ENCODE results near the gene LBX1. TPM values are rescaled to one million over a fixed set of nuclear protein-coding genes. Genes with fewer than 3 reads are reported as not detected.

LBX1 gene
- not detected in 2 replicates for total RNA-seq

GRCh38 chr10:101229266-101230182 is at the start of gene LBX1:
TSS of gene LBX1 (minus strand) at chr10:101229463. CDS start at chr10:101228815, 648 bp downstream.
- Mint-ChIP-seq H3K9me3 (no peaks in the 10 kb centered on the region), H3K36me3 (ENCODE audit: low read depth) (no peaks in the 10 kb centered on the region), H3K27me3 (peaks cover 61% of the 10 kb centered on the region), H3K27ac (no peak within 1 kb of the TSS), H3K4me3 (peak within 1 kb of the TSS; percentile 66), H3K4me1 (peaks cover 39% of the 10 kb centered on the region)
- ChIA-PET POLR2A (no interaction called here), CTCF (no interaction called here)
- ATAC-seq (ENCODE audit: low read depth): no peak
- DNase-seq: no peak
- no peak for TF ChIP-seq CTCF (IDR thresholded peaks at IDR 0.05)
- intact Hi-C loops (cut with micrococcal nuclease): loop anchor here (2.0 to 10.0 kb wide), 3 partner anchors 15 to 575 kb away; no protein-coding TSS in a partner anchor

GRCh38 chr10:101273741-101274140 is 44.5 kb upstream of the LBX1 start:
- Mint-ChIP-seq H3K36me3 (ENCODE audit: low read depth) (no peaks in the 10 kb centered on the region), H3K27me3 (peaks cover 37% of the 10 kb centered on the region), H3K4me1 (no peaks in the 10 kb centered on the region), H3K9me3 (no peaks in the 10 kb centered on the region), H3K27ac (no peak overlapping the region), H3K4me3 (no peak overlapping the region)
- intact Hi-C loops (cut with micrococcal nuclease): no loop called here
- ChIA-PET POLR2A (no interaction called here), CTCF (interaction anchor here (0.7 to 2.8 kb wide), 7 partner anchors 9 to 296 kb away, joined by 3 to 9 read pairs (median 3); no protein-coding TSS in a partner anchor)
- TF ChIP-seq CTCF (IDR thresholded peaks at IDR 0.05): no peak
- no peak for DNase-seq
- ATAC-seq (ENCODE audit: low read depth): no peak

- Mint-ChIP-seq H3K27me3 (peaks cover 37% of the 10 kb centered on the region), H3K27ac (no peak overlapping the region), H3K36me3 (ENCODE audit: low read depth) (no peaks in the 10 kb centered on the region), H3K4me1 (no peaks in the 10 kb centered on the region), H3K4me3 (no peak overlapping the region), H3K9me3 (no peaks in the 10 kb centered on the region)
- ATAC-seq (ENCODE audit: low read depth): no peak
- ChIA-PET POLR2A (no interaction called here), CTCF (interaction anchor here (0.7 to 2.8 kb wide), 11 partner anchors 9 to 297 kb away, joined by 3 to 17 read pairs (median 4); no protein-coding TSS in a partner anchor)
- DNase-seq: no peak
- TF ChIP-seq CTCF (IDR thresholded peaks at IDR 0.05): no peak
- intact Hi-C loops (cut with micrococcal nuclease): no loop called here
These were observed 44.1 kb upstream of the LBX1 start for GRCh38 chr10:101273330-101273729.

GRCh38 chr10:101272229-101272868 is 43.1 kb upstream of the LBX1 start:
- H3K9me3 Mint-ChIP-seq: no peaks in the 10 kb centered on the region
- no peak for TF ChIP-seq CTCF (IDR thresholded peaks at IDR 0.05)
- intact Hi-C loops (cut with micrococcal nuclease): loop anchor here (1.0 kb wide), 3 partner anchors 19 to 298 kb away; no protein-coding TSS in a partner anchor
- no peaks in the 10 kb centered on the region for H3K4me1 Mint-ChIP-seq
- H3K27me3 Mint-ChIP-seq: peaks cover 40% of the 10 kb centered on the region
- ATAC-seq (ENCODE audit: low read depth): peak; percentile 67
- POLR2A ChIA-PET: no interaction called here
- CTCF ChIA-PET: interaction anchor here (0.9 to 2.8 kb wide), 12 partner anchors 8 to 298 kb away, joined by 3 to 17 read pairs (median 4); no protein-coding TSS in a partner anchor
- H3K4me3 Mint-ChIP-seq: no peak overlapping the region
- H3K27ac Mint-ChIP-seq: no peak overlapping the region
- peak; percentile 41 for DNase-seq
- H3K36me3 Mint-ChIP-seq (ENCODE audit: low read depth): no peaks in the 10 kb centered on the region

- ATAC-seq (ENCODE audit: low read depth): no peak
- TF ChIP-seq CTCF (IDR thresholded peaks at IDR 0.05): no peak
- H3K4me3 Mint-ChIP-seq: no peak overlapping the region
- no peaks in the 10 kb centered on the region for H3K4me1 Mint-ChIP-seq
- H3K27ac Mint-ChIP-seq: no peak overlapping the region
- H3K36me3 Mint-ChIP-seq (ENCODE audit: low read depth): no peaks in the 10 kb centered on the region
- peaks cover 36% of the 10 kb centered on the region for H3K27me3 Mint-ChIP-seq
- intact Hi-C loops (cut with micrococcal nuclease): no loop called here
- no peak for DNase-seq
- ChIA-PET CTCF (interaction anchor here (1.3 to 1.5 kb wide), 2 partner anchors 21 to 57 kb away, joined by 3 to 4 read pairs; no protein-coding TSS in a partner anchor), POLR2A (no interaction called here)
- H3K9me3 Mint-ChIP-seq: no peaks in the 10 kb centered on the region
These were observed 41.5 kb upstream of the LBX1 start for GRCh38 chr10:101270763-101271162.

Measured in activated B cell treated with CpG ODN at 0.5 μM for 24 hours (primary cell).